Measurements from ENCODE around the gene ICAM1. TPM values are rescaled to one million over a fixed set of nuclear protein-coding genes. Genes with fewer than 3 reads are reported as not detected.
"Not testable (repeated sequence)": the region's sequence is repeated elsewhere in the genome, so short reads cannot be mapped to it uniquely, and the experiment has no call there.

The ICAM1 gene
- total RNA-seq, 1 donor from 2014 or later, result 21.3 TPM

DNA sequence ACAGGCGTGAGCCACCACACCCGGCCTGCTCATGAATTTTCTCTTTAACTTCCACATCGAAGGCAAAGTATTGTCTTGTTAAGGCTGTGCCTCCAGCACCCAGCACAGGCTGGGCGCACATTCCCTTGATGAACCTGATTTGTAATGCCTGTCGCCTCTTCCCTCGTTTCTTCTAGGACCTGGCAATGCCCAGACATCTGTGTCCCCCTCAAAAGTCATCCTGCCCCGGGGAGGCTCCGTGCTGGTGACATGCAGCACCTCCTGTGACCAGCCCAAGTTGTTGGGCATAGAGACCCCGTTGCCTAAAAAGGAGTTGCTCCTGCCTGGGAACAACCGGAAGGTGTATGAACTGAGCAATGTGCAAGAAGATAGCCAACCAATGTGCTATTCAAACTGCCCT, 3.7 kb downstream of the ICAM1 start:
- DNase-seq (ENCODE audit: low read depth), result no peak

DNA sequence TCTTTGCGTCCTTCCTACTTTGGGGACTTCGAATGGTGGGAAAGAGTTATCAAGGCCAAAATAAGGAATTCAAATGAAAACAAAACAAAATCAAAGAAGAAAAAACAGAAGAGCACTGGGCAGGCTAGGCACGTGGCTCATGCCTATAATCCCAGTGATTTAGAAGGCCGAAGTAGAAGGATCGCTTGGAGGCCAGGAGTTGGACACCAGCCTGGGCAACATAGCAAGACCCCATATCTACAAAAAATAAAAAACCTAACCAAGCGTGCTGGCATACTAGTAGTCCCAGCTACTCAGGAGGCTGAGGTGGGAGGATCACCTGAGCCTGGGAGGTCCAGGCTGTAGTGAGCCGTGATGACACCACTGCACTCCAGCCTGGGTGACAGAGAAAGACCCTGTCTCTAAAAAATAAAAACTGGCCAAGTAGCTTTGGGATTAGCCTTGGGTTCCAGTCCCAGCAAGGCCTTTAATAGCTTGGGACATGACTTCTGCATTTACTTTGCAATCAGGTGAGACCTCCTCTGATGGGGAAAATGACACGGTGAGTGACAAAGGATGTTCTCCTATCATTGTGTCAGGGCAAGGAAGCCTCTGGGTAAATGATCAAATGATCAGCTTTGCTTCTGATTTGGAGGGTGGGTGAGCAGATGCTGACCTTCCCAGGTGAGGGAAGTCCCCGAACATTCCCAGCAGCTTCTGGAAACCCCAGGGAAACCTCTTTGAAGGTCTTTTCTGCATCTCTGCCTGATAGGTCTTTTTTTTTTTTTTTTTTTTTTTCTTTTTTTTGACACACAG, 7.1 kb downstream of the ICAM1 start:
- no peak for DNase-seq (ENCODE audit: low read depth)

DNA sequence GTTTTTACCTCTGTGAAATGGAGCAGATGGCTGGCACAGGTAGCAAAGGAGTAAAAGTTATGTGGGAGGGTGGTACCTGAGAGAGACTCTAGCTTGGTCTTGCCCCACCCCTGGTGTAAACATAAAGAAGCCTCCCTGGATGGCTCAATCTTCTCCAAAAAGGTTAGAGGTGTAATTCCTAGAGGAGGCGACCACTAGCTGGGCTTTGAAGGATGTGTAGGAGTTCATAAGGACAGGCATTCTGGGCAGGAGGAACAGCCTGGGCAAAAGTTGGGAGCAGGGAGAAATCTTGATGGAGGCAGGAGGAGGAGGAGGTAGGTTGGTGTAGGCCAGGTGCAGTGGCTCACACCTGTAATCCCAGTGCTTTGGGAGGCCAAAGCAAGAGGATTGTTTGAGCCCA, 8.0 kb downstream of the ICAM1 start:
- no peak for DNase-seq (ENCODE audit: low read depth)

DNA sequence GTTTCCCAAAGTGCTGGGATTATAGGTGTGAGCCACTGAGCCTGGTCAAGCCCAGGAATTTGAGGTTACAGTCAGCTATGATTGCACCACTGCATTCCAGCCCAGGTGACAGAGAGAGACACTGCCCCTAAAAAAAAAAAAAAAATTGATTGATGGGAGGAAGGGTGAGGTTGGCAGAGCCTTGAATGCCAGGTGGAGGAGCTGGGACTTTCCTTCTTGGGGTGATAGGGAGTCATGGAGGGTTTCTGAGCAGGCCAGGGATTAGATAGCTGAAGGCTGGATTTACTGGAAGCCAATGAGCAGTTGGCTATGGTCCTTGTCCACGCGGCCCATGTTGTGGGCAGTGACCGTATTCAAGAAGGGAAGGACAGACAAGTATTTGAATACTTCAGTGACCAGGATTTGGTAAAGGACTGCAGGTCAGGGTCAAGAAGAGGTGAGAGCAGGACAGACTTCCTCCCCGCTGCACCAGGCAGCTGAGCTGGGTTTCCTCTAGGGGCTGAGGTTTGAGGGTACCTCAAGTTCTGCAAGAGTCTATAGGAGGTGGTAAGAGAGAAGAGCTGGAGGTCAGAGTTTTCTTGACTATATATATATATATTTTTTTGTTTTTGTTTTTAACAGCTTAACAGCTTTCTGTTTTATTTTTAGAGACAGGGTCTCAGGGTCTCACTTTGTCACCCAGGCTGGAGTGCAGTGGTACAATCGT, 9.0 kb downstream of the ICAM1 start:
- no peak for DNase-seq (ENCODE audit: low read depth)

DNA sequence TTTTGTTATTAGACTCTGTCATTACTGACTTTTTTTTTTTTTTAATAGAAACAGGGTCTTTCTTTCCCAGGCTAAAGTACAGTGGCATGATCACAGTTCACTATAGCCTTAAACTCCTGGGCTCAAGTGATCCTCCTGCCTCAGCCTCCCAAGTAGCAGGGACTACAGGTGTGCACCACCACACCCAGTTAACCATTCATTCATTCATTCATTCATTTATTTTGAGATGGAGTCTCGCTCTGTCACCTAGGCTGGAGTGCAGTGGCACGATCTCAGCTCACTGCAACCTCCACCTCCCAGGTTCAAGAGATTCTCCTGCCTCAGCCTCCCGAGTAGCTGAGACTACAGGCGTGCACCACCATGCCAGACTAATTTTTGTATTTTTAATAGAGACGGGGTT, 11.1 kb downstream of the ICAM1 start:
- not testable (repeated sequence) for DNase-seq (ENCODE audit: low read depth)

DNA sequence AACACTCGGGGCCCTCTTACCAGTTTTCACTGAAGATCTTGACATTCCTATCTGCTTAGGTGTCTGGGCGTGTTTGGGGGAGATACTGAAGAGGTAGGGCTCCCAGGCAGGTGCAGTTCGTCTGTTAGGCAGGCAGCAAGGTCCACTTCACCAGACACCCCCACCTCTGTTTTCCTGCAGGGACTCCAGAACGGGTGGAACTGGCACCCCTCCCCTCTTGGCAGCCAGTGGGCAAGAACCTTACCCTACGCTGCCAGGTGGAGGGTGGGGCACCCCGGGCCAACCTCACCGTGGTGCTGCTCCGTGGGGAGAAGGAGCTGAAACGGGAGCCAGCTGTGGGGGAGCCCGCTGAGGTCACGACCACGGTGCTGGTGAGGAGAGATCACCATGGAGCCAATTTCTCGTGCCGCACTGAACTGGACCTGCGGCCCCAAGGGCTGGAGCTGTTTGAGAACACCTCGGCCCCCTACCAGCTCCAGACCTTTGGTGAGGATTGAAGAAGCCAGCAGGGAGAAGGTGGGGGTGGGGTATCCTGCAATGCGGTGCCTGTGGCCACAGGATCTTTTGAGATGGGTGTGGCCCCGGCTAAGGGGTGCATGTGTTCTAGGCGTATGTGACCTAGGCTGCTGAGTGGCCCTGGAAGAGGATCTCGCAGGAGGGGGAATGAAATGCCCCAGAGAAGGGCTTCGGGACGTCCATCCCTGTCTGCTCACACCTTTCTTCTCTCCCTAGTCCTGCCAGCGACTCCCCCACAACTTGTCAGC, 12.6 kb downstream of the ICAM1 start:
- no peak for DNase-seq (ENCODE audit: low read depth)

DNA sequence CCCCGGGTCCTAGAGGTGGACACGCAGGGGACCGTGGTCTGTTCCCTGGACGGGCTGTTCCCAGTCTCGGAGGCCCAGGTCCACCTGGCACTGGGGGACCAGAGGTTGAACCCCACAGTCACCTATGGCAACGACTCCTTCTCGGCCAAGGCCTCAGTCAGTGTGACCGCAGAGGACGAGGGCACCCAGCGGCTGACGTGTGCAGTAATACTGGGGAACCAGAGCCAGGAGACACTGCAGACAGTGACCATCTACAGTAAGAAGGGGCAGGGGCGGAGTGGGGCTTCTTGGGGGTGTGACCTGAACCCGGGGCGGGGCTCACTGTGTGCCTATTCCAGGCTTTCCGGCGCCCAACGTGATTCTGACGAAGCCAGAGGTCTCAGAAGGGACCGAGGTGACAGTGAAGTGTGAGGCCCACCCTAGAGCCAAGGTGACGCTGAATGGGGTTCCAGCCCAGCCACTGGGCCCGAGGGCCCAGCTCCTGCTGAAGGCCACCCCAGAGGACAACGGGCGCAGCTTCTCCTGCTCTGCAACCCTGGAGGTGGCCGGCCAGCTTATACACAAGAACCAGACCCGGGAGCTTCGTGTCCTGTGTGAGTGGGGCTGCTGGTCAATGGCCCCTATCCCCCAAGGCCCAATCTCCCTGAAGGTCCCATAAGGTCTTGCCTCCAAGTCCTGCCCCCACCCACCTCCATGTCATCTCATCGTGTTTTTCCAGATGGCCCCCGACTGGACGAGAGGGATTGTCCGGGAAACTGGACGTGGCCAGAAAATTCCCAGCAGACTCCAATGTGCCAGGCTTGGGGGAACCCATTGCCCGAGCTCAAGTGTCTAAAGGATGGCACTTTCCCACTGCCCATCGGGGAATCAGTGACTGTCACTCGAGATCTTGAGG, 13.4 kb downstream of the ICAM1 start:
- DNase-seq (ENCODE audit: low read depth), result no peak

DNA sequence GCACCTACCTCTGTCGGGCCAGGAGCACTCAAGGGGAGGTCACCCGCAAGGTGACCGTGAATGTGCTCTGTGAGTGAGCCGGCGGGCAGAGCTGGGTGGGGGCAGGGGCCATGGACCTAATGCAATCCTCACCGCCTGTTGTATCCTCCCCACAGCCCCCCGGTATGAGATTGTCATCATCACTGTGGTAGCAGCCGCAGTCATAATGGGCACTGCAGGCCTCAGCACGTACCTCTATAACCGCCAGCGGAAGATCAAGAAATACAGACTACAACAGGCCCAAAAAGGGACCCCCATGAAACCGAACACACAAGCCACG, 14.0 kb downstream of the ICAM1 start:
- no peak for DNase-seq (ENCODE audit: low read depth)

DNA sequence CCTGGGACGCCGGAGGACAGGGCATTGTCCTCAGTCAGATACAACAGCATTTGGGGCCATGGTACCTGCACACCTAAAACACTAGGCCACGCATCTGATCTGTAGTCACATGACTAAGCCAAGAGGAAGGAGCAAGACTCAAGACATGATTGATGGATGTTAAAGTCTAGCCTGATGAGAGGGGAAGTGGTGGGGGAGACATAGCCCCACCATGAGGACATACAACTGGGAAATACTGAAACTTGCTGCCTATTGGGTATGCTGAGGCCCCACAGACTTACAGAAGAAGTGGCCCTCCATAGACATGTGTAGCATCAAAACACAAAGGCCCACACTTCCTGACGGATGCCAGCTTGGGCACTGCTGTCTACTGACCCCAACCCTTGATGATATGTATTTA, 14.5 kb downstream of the ICAM1 start:
- no peak for DNase-seq (ENCODE audit: low read depth)

DNA sequence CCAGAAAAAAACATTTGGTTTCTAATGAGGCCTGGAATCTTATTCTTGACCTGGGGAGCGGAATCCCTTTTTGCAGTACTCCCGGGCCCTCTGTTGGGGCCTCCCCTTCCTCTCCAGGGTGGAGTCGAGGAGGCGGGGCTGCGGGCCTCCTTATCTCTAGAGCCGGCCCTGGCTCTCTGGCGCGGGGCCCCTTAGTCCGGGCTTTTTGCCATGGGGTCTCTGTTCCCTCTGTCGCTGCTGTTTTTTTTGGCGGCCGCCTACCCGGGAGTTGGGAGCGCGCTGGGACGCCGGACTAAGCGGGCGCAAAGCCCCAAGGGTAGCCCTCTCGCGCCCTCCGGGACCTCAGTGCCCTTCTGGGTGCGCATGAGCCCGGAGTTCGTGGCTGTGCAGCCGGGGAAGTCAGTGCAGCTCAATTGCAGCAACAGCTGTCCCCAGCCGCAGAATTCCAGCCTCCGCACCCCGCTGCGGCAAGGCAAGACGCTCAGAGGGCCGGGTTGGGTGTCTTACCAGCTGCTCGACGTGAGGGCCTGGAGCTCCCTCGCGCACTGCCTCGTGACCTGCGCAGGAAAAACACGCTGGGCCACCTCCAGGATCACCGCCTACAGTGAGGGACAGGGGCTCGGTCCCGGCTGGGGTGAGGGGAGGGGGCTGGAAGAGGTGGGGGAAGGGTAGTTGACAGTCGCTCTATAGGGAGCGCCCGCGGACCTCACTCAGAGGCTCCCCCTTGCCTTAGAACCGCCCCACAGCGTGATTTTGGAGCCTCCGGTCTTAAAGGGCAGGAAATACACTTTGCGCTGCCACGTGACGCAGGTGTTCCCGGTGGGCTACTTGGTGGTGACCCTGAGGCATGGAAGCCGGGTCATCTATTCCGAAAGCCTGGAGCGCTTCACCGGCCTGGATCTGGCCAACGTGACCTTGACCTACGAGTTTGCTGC, 16.1 kb downstream of the ICAM1 start, which contains the start of gene ICAM4:
Gene ICAM4, plus strand, starts transcription at position 153 of the 935 bp plus-strand sequence. Its CDS starts 58 bp downstream, at position 211.
- peak; percentile 79 for DNase-seq (ENCODE audit: low read depth)

DNA sequence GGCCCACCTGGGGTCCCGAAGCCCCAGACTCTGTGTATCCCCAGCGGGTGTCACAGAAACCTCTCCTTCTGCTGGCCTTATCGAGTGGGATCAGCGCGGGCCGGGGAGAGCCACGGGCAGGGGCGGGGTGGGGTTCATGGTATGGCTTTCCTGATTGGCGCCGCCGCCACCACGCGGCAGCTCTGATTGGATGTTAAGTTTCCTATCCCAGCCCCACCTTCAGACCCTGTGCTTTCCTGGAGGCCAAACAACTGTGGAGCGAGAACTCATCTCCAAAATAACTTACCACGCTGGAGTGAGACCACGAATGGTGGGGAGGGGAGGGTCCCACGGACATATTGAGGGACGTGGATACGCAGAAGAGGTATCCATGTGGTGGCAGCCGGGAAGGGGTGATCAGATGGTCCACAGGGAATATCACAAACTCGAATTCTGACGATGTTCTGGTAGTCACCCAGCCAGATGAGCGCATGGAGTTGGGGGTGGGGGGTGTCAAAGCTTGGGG, 17.8 kb downstream of the ICAM1 start:
- DNase-seq (ENCODE audit: low read depth), result no peak

DNA sequence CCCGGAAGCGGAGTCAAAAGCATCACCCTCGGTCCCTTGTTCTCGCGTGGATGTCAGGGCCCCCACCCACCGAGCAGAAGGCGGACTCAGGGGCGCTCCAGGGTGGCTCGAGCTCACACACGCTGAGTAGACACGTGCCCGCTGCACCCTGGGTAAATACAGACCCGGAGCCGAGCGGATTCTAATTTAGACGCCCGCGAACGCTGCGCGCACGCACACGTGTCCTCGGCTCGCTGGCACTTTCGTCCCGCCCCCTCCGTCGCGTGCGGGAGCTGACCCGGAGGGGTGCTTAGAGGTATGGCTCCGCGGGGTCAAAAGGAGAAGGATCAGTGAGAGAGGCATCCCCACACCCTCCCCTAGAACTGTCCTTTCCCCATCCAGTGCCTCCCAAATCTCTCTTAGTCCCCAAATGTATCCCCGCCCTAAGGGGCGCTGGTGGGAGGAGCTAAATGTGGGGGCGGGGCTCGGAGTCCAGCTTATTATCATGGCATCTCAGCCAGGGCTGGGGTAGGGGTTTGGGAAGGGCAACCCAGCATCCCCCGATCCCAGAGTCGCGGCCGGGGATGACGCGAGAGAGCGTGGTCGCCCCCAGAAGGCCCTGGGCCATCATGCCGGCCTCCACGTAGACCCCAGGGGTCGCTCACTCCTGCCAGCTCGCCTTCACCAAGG, 18.4 kb downstream of the ICAM1 start:
- DNase-seq (ENCODE audit: low read depth), result no peak

DNA sequence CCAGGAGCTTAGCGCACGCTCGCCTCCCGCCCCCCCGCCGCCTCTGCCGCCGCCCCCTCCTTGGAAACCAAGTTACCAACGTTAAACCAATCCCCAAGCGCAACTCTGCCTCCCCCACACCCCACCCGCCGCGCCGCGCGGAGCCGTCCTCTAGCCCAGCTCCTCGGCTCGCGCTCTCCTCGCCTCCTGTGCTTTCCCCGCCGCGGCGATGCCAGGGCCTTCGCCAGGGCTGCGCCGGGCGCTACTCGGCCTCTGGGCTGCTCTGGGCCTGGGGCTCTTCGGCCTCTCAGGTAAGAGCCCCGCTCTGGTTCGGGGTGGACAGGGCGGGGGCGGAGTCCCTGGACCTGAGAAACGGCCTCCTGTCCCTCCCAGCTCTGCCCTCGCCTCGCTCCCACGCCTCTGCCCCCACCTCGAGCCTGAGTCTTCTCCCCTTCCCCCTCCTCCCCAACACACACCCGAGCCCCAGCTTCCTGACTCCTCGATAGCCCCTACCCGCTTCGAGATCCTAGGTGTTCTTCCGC, 19.0 kb downstream of the ICAM1 start, which contains the start of gene ICAM5:
Gene ICAM5, plus strand, starts transcription at position 117 of the 521 bp plus-strand sequence. Its CDS starts 92 bp downstream, at position 209.
- DNase-seq (ENCODE audit: low read depth), result no peak

DNA sequence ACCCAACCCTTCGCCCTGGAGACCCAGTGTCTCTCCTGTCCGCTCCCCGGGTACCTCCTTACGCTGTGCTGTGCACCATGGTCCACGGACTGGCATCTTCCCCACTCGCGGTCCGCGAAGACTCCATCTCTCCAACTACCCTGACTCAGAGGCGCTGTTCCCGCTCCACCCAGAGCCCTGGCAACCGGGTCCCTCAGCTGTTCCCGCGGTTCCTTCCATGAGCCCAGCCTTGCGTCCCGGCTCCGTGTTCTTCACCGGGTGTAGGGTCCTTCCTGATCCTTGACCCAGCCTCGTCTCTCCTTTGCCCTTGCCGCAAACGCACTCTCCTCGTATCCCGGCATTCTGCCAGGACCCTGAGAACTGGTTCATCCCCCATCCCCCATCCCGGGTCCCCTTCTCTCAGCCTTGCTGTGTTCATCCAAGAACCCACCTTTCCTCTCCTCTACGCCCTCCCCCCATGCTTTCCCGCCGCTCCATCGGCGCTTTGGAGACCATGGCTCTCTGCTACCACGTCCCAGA, 19.5 kb downstream of the ICAM1 start:
- DNase-seq (ENCODE audit: low read depth), result peak; percentile 36

DNA sequence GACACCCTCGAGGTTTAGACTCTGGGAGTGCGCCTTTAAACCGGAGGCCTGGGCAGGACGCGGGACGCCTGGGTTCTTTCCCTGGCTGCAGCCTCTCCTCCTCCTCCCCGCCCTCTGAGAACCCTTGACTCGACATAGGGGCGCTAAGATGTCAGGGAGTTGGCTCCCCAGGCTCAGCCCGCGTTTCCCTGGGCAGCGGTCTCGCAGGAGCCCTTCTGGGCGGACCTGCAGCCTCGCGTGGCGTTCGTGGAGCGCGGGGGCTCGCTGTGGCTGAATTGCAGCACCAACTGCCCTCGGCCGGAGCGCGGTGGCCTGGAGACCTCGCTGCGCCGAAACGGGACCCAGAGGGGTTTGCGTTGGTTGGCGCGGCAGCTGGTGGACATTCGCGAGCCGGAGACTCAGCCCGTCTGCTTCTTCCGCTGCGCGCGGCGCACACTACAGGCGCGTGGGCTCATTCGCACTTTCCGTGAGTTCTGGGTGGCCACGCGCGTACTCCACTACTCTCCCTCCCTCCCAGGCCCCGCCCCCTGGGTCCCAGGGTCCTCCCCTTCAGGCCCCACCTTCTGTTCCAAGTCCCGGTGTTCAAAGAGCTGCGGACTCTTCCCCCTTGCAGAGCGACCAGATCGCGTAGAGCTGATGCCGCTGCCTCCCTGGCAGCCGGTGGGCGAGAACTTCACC, 20.1 kb downstream of the ICAM1 start:
- peak; percentile 69 for DNase-seq (ENCODE audit: low read depth)

DNA sequence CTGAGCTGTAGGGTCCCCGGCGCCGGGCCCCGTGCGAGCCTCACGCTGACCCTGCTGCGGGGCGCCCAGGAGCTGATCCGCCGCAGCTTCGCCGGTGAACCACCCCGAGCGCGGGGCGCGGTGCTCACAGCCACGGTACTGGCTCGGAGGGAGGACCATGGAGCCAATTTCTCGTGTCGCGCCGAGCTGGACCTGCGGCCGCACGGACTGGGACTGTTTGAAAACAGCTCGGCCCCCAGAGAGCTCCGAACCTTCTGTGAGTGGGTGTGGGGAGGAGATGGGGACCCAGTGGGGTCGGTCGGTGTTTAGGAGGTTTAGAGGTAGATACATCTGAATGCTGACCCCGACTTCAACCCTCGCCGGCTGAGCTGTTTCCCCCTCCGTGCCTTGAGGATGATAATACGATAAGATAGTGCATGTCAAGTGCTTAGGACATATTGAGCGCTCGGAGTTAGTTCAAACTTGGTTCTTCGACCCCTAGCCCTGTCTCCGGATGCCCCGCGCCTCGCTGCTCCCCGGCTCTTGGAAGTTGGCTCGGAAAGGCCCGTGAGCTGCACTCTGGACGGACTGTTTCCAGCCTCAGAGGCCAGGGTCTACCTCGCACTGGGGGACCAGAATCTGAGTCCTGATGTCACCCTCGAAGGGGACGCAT, 20.8 kb downstream of the ICAM1 start:
- DNase-seq (ENCODE audit: low read depth), result no peak

DNA sequence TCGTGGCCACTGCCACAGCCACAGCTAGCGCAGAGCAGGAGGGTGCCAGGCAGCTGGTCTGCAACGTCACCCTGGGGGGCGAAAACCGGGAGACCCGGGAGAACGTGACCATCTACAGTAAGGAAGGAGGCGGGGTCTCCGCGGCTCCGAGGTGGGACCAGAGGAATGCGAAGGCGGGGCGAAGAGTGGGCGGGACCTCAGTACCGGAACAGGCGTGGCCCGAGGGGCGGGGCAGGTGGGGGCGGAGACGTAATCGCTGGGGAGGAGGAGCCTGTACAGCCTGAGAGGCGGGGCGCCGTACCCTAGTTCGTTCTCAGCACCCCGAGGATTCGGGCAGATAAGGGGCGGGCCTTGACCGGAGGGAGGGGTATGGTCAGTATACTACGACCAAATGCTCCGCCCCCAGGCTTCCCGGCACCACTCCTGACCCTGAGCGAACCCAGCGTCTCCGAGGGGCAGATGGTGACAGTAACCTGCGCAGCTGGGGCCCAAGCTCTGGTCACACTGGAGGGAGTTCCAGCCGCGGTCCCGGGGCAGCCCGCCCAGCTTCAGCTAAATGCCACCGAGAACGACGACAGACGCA, 21.4 kb downstream of the ICAM1 start:
- peak; percentile 75 for DNase-seq (ENCODE audit: low read depth)
